ENCODE results near the gene CDH23.

The CDH23 gene

GRCh38 chr10:71587941-71588573 lies 191.3 kb downstream of the CDH23 start:
- no peak for TF ChIP-seq EZH2phosphoT487 (IDR thresholded peaks at IDR 0.05; ENCODE audit: borderline replicate concordance, low read length)
- H3K4me1 ChIP-seq (ENCODE audit: control insufficient read depth, low read length): no peaks in the 10 kb centered on the region
- no peak overlapping the region for H3K4me2 ChIP-seq (ENCODE audit: low read length)
- H4K20me1 ChIP-seq (ENCODE audit: control insufficient read depth, insufficient read depth, low read depth, low read length): no peaks in the 10 kb centered on the region
- no peak overlapping the region for H3K4me3 ChIP-seq (ENCODE audit: low read length)
- no peaks in the 10 kb centered on the region for H3K79me2 ChIP-seq (ENCODE audit: control insufficient read depth, low read length)
- no peaks in the 10 kb centered on the region for H3K36me3 ChIP-seq (ENCODE audit: control insufficient read depth, low read length)
- no peaks in the 10 kb centered on the region for H3K9me2 ChIP-seq (replicated peaks; ENCODE audit: control insufficient read depth, low read length)
- H3K9me3 ChIP-seq (ENCODE audit: control insufficient read depth, insufficient read depth, low read length): no peaks in the 10 kb centered on the region
- no peaks in the 10 kb centered on the region for H3F3A ChIP-seq (ENCODE audit: control insufficient read depth, insufficient read depth)
- no peak overlapping the region for H3K27ac ChIP-seq (ENCODE audit: low read depth, low read length)
- peaks cover 16% of the 10 kb centered on the region for H3K27me3 ChIP-seq (ENCODE audit: control insufficient read depth, low read length)

- Histone ChIP-seq H3K36me3 (ENCODE audit: control insufficient read depth, low read length) (no peaks in the 10 kb centered on the region), H3K4me2 (ENCODE audit: low read length) (no peak overlapping the region), H4K20me1 (ENCODE audit: control insufficient read depth, insufficient read depth, low read depth, low read length) (no peaks in the 10 kb centered on the region), H3K79me2 (ENCODE audit: control insufficient read depth, low read length) (no peaks in the 10 kb centered on the region), H3K4me1 (ENCODE audit: control insufficient read depth, low read length) (no peaks in the 10 kb centered on the region), H3K9me3 (ENCODE audit: control insufficient read depth, insufficient read depth, low read length) (no peaks in the 10 kb centered on the region), H3K27ac (ENCODE audit: low read depth, low read length) (no peak overlapping the region), H3F3A (ENCODE audit: control insufficient read depth, insufficient read depth) (no peaks in the 10 kb centered on the region), H3K4me3 (ENCODE audit: low read length) (no peak overlapping the region), H3K9me2 (replicated peaks; ENCODE audit: control insufficient read depth, low read length) (no peaks in the 10 kb centered on the region), H3K27me3 (ENCODE audit: control insufficient read depth, low read length) (peaks cover 16% of the 10 kb centered on the region)
- TF ChIP-seq EZH2phosphoT487 (IDR thresholded peaks at IDR 0.05; ENCODE audit: borderline replicate concordance, low read length) (no peak), CTCF (IDR thresholded peaks at IDR 0.05; ENCODE audit: low read depth, low read length, poor library complexity, severe bottlenecking) (no peak)
These were observed 192.0 kb downstream of the CDH23 start for GRCh38 chr10:71588685-71589084.

GRCh38 chr10:71589617-71590551 lies 193.2 kb downstream of the CDH23 start:
- Histone ChIP-seq H3K27me3 (ENCODE audit: control insufficient read depth, low read length) (peaks cover 16% of the 10 kb centered on the region), H3K9me2 (replicated peaks; ENCODE audit: control insufficient read depth, low read length) (no peaks in the 10 kb centered on the region), H3K4me2 (ENCODE audit: low read length) (no peak overlapping the region), H3K4me1 (ENCODE audit: control insufficient read depth, low read length) (no peaks in the 10 kb centered on the region), H4K20me1 (ENCODE audit: control insufficient read depth, insufficient read depth, low read depth, low read length) (no peaks in the 10 kb centered on the region), H3F3A (ENCODE audit: control insufficient read depth, insufficient read depth) (no peaks in the 10 kb centered on the region), H3K36me3 (ENCODE audit: control insufficient read depth, low read length) (no peaks in the 10 kb centered on the region), H3K4me3 (ENCODE audit: low read length) (no peak overlapping the region), H3K9me3 (ENCODE audit: control insufficient read depth, insufficient read depth, low read length) (no peaks in the 10 kb centered on the region), H3K27ac (ENCODE audit: low read depth, low read length) (no peak overlapping the region), H3K79me2 (ENCODE audit: control insufficient read depth, low read length) (no peaks in the 10 kb centered on the region)
- no peak for TF ChIP-seq EZH2phosphoT487 (IDR thresholded peaks at IDR 0.05; ENCODE audit: borderline replicate concordance, low read length)
- TF ChIP-seq CTCF (IDR thresholded peaks at IDR 0.05; ENCODE audit: low read depth, low read length, poor library complexity, severe bottlenecking): no peak
